GM12865 (cell line): ENCODE measurements around the gene OSTN.

Experiments
- DNase-seq: peaks from one replicate; pipeline ENCODE4 v3.0.0; 2010; ENCODE audit warnings: low read depth
- H3K4me3 ChIP-seq: 2 replicates; pipeline ENCODE4 v1.5.1; 2011; ENCODE audit warnings: mild to moderate bottlenecking, low read depth, low read length, control low read depth
- TF ChIP-seq, protein P1 (sequence below): IDR thresholded peaks from 2 replicates; pipeline ENCODE4 v1.5.1; 2011; ENCODE audit warnings: low read length, control low read depth, low read depth, inconsistent platforms; ENCODE audit not compliant: insufficient read depth; ENCODE audit errors: missing control alignments

The OSTN gene

GRCh38 chr3:191198932-191199331 lies at the start of gene OSTN:
TSS of gene OSTN (plus strand) at chr3:191199241. CDS start at chr3:191212533, 13,292 bp downstream.
- no peak within 1 kb of the TSS for H3K4me3 ChIP-seq
- TF ChIP-seq, protein P1, sequence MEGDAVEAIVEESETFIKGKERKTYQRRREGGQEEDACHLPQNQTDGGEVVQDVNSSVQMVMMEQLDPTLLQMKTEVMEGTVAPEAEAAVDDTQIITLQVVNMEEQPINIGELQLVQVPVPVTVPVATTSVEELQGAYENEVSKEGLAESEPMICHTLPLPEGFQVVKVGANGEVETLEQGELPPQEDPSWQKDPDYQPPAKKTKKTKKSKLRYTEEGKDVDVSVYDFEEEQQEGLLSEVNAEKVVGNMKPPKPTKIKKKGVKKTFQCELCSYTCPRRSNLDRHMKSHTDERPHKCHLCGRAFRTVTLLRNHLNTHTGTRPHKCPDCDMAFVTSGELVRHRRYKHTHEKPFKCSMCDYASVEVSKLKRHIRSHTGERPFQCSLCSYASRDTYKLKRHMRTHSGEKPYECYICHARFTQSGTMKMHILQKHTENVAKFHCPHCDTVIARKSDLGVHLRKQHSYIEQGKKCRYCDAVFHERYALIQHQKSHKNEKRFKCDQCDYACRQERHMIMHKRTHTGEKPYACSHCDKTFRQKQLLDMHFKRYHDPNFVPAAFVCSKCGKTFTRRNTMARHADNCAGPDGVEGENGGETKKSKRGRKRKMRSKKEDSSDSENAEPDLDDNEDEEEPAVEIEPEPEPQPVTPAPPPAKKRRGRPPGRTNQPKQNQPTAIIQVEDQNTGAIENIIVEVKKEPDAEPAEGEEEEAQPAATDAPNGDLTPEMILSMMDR: no peak
- DNase-seq: no peak

GRCh38 chr3:191151653-191152052 lies 47.4 kb upstream of the OSTN start:
- DNase-seq: no peak
- TF ChIP-seq, protein P1: no peak
- no peak overlapping the region for H3K4me3 ChIP-seq

DNA sequence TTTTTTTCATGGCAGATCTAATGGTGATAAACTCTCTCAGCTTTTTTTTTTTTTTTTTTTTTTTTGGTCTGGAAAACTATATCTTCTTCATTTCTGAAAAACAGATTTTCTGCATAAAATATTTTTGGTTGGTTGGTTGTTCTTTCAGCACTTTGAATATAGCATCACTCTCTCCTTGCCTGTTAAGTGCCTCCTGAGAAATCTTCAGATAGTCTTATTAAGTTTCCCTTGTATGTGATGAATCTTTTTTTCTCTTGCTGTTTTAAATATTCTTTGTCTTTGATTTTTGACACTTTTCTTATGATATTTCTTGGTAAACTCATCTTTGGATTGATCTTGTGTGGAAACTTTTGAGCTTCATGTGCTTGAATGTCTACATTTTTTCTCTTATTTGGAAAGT lies 44.2 kb upstream of the OSTN start:
- no peak for DNase-seq
- H3K4me3 ChIP-seq: no peak overlapping the region
- TF ChIP-seq, protein P1: no peak

DNA sequence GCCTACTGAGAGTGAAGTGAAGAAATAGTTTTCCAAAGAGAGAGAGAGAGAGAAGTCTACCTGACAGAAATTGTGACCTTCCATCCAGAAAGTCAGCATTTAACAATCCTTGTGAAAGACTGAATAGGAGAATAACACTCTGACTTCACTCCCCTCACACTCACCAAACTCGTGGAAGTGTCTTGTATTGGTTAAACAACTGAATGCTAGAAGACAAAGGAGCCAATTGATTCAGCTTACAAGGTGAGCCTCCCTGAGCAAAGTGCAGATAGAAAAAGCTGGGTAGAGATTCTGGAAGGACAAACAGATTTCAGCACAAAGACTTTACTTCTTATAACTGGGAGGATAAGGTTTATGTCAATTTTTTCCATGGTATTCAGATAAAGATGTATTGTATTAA lies 40.8 kb upstream of the OSTN start:
- no peak overlapping the region for H3K4me3 ChIP-seq
- TF ChIP-seq, protein P1: no peak
- no peak for DNase-seq

GRCh38 chr3:191158815-191159214 lies 40.2 kb upstream of the OSTN start:
- TF ChIP-seq, protein P1: no peak
- H3K4me3 ChIP-seq: no peak overlapping the region

GRCh38 chr3:191165802-191166201 lies 33.2 kb upstream of the OSTN start:
- TF ChIP-seq, protein P1: no peak
- H3K4me3 ChIP-seq: no peak overlapping the region
- no peak for DNase-seq

More at GRCh38 chr3:191158815-191159214, 40.2 kb upstream of the OSTN start:
- no peak for DNase-seq

DNA sequence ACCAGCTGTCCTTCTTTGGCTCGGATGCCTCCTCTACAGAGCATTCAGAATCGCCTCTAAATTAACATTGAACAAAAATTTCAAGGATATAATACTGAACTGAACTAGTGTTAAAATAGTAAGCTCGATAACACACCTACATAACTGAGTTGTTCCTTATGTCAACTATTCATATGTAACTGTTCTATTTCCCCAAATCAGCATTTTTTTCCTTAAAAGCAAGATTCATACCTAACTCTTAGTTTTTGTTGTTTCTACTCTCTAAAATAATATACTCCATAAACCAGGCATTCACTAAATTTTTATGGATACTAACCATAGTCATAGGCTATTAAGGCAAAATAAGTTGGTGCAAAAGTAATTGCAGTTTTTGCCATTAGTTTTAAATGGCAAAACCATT lies 32.7 kb upstream of the OSTN start:
- TF ChIP-seq, protein P1: no peak
- DNase-seq: no peak
- H3K4me3 ChIP-seq: no peak overlapping the region
